ENCODE results near the gene DGKQ. TPM values are rescaled to one million over a fixed set of nuclear protein-coding genes. Genes with fewer than 3 reads are reported as not detected.

Gene DGKQ
- total and polyA plus RNA-seq, 2 of the 8 experiments (the other 6 are each of a cell fraction or from before 2014, with no cell fraction given) = 7.3 to 9.7 TPM

DNA sequence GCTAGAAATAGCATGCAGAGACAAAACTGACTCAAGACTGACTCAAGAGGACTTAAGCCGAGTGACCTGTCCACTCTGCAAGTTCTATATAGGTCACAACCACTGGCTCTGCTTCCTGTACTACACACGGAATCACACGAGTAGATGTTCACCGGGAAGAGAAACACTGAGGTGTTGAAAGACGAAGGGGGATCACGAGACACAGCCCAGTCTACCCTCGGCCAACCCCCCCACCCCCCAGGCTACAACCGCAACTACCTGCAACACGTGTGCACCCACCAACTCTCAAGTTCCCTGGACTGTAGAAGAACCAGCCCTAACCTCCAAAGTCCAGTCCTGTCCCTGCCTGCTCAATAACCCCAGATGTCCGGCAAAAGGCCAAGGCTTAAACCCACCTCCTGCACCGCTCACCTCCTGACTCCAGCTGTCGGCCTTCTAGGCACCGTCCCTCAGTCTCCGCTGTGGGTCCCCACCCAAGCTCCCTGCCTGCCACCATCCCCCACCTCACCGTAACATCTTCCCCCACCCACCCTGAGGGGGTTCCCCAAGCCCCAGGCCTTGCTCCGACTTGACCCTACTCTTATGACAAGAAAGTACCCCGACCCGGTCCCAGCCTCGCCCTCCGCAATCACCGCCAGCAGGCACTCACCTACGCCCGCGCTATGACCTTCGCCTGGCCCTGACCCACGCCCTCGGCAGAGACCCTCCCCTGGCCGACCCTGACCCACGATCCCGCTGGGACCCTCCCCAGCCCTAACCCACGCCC is 42.0 kb downstream of the DGKQ start:
- no peak overlapping the region for H4K5ac ChIP-seq (ENCODE audit: insufficient read length, low read depth, low read length)
- peak overlapping the region; percentile 61 to 95 for H3K4me2 ChIP-seq (ENCODE audit: insufficient read depth in 1 of 2, low read depth in 2 of 2, low read length in 2 of 2)
- no peak overlapping the region for H3K23ac ChIP-seq (ENCODE audit: insufficient read length)
- peak overlapping the region; percentile 39; the same call in 1 of the 2 replicates for H2BK12ac ChIP-seq (ENCODE audit: low read depth, low read length)
- H3K79me1 ChIP-seq (ENCODE audit: low read depth, low read length) = peaks cover 13% of the 10 kb centered on the region
- H3K23me2 ChIP-seq (ENCODE audit: low read depth, low read length) = peaks cover 14% of the 10 kb centered on the region; the same call in 1 of the 2 replicates
- H3K4me1 ChIP-seq (replicated peaks in 1 of 4; ENCODE audit: control insufficient read depth in 3 of 4, insufficient read depth in 4 of 4, low read length in 3 of 4) = peaks cover 0 to 8% (median 4%) of the 10 kb centered on the region in 4 experiments; a peak in 4 of 7 replicates
- no peaks in the 10 kb centered on the region for H3K36me3 ChIP-seq (ENCODE audit: control insufficient read depth in 2 of 4, insufficient read depth in 4 of 4, low read length in 3 of 4)
- H4K20me1 ChIP-seq (replicated peaks in 1 of 2; ENCODE audit: control insufficient read depth in 1 of 2, insufficient read depth in 2 of 2, low read length in 2 of 2) = peaks cover 7 to 9% of the 10 kb centered on the region in 2 experiments
- H3K4me3 ChIP-seq (ENCODE audit: extremely low read depth in 1 of 4, insufficient read depth in 2 of 4, low read depth in 3 of 4, low read length in 4 of 4) = peak overlapping the region; percentile 86 to 96 (median 90)
- H2BK15ac ChIP-seq (ENCODE audit: low read length) = no peak overlapping the region
- no peaks in the 10 kb centered on the region for H3K9me3 ChIP-seq (ENCODE audit: insufficient read depth in 2 of 2, low read depth in 1 of 2, low read length in 1 of 2)
- peak overlapping the region; percentile 48; the same call in 1 of the 2 replicates for H3K18ac ChIP-seq (ENCODE audit: extremely low read depth, low read length)
- H3K56ac ChIP-seq (replicated peaks; ENCODE audit: insufficient read length, low read depth, low read length) = peak overlapping the region; percentile 95
- H3K4ac ChIP-seq (replicated peaks; ENCODE audit: insufficient read length, low read depth, low read length) = peak overlapping the region; percentile 91
- H2BK5ac ChIP-seq (ENCODE audit: low read depth, low read length) = peak overlapping the region; percentile 92
- peak overlapping the region; percentile 75 for H3K27ac ChIP-seq (ENCODE audit: low read depth, low read length)
- no peak for TF ChIP-seq RBBP5 (IDR thresholded peaks at IDR 0.05; ENCODE audit: borderline replicate concordance, low read depth, low read length)
- no peak for TF ChIP-seq NANOG (IDR thresholded peaks at IDR 0.05; ENCODE audit: insufficient read depth, low read depth, low read length, poor library complexity, severe bottlenecking)
- no peak for TF ChIP-seq CREB1 (IDR thresholded peaks at IDR 0.05)
- peak overlapping the region; percentile 95 for H4K8ac ChIP-seq (ENCODE audit: extremely low read depth, insufficient read depth, low read length)
- peak overlapping the region; percentile 77 to 97 (median 84) for H3K9ac ChIP-seq (replicated peaks in 1 of 4; ENCODE audit: extremely low read depth in 1 of 4, low read depth in 3 of 4, low read length in 3 of 4)
- no peak overlapping the region for H2AK5ac ChIP-seq (ENCODE audit: low read depth, low read length)
- H3K79me2 ChIP-seq (ENCODE audit: control insufficient read depth in 1 of 2, insufficient read depth in 2 of 2, low read length in 2 of 2) = peaks cover 17 to 41% of the 10 kb centered on the region in 2 experiments
- H4K91ac ChIP-seq (replicated peaks; ENCODE audit: insufficient read length, low read length) = no peak overlapping the region
- no peak overlapping the region for H2BK120ac ChIP-seq (replicated peaks; ENCODE audit: low read depth, low read length)
- ChIA-PET POLR2A (ENCODE audit: partially characterized antibody) (interaction anchor here (0.6 to 1.5 kb wide), 6 partner anchors 12 to 125 kb away, joined by 3 to 5 read pairs (median 4); no protein-coding TSS in a partner anchor), CTCF (ENCODE audit: partially characterized antibody) (interaction anchor here (0.6 to 1.0 kb wide), 2 partner anchors 32 to 478 kb away, joined by 3 read pairs; no protein-coding TSS in a partner anchor)
- no peak for FAIRE-seq
- H2BK20ac ChIP-seq (ENCODE audit: low read length) = no peak overlapping the region
- no peaks in the 10 kb centered on the region for H3K27me3 ChIP-seq (replicated peaks in 1 of 4; ENCODE audit: control insufficient read depth in 3 of 4, extremely low read depth in 1 of 4, insufficient read depth in 3 of 4, low read length in 3 of 4)
- no peak overlapping the region for H3K14ac ChIP-seq (ENCODE audit: insufficient read length)
- 25% methylated on average over 23 of the region's 31 CpGs; no CpG with 5 or more reads in 1 of the 2 experiments for WGBS, 2 experiments (ENCODE audit: extremely low coverage in 1 of 2, insufficient coverage in 1 of 2, insufficient read length in 1 of 2, insufficient replicate concordance in 2 of 2, low coverage in 1 of 2, low lambda C conversion rate in 2 of 2, missing lambda C conversion rate in 1 of 2)
- peak overlapping the region; percentile 37; the same call in 1 of the 2 replicates for H2AFZ ChIP-seq (ENCODE audit: low read length)
- no peak for DNase-seq (ENCODE audit: low read depth in 1 of 2, low spot score in 2 of 2)

All from H1 (cell line).